Dermis blood vessel endothelial cell (primary cell): ENCODE results near the gene REM2. TPM values are rescaled to one million over a fixed set of nuclear protein-coding genes. Genes with fewer than 3 reads are reported as not detected.

ENCODE experiments used
- DNase-seq: peaks from one replicate; pipeline ENCODE4 v3.0.0; 2010
- total RNA-seq: library from RNA; depleted of rRNA; stranded (reverse); fragments of >200 nt; gene quantifications from 2 replicates; pipeline ENCODE4 v1.2.3, GENCODE V29; 2014

The REM2 gene
- total RNA-seq, 1 donor from 2014 or later, result not detected

- DNase-seq, result no peak
Measured at GRCh38 chr14:22932146-22932545, 49.1 kb downstream of the REM2 start.

GRCh38 chr14:22935156-22935555, 52.1 kb downstream of the REM2 start:
- DNase-seq, result no peak

Other genes starting within 250 kb of the REM2 start
- not detected in 2 replicates for gene OR6J1, start 238.9 kb upstream of the REM2 start, total RNA-seq
- 48.8 and 70.6 TPM in 2 replicates for gene OXA1L, start 116.5 kb upstream of the REM2 start, total RNA-seq
- gene SLC7A7, start 67.8 kb upstream of the REM2 start, total RNA-seq, result 4.8 and 8.3 TPM in 2 replicates
- 30.1 and 38.1 TPM in 2 replicates for gene MRPL52, start 53.3 kb upstream of the REM2 start, total RNA-seq
- gene MMP14, start 46.6 kb upstream of the REM2 start, total RNA-seq, result 73.3 and 138 TPM in 2 replicates
- gene LRP10, start 11.5 kb upstream of the REM2 start, total RNA-seq, result 59.4 and 126 TPM in 2 replicates
- 56.3 and 116 TPM in 2 replicates for gene RBM23, start 35.9 kb downstream of the REM2 start, total RNA-seq
- 40.0 and 48.1 TPM in 2 replicates for gene PRMT5, start 46.2 kb downstream of the REM2 start, total RNA-seq
- gene HAUS4, start 73.9 kb downstream of the REM2 start, total RNA-seq, result 39.8 and 46.3 TPM in 2 replicates
- gene AJUBA, start 99.3 kb downstream of the REM2 start, total RNA-seq, result 49.3 and 80.8 TPM in 2 replicates
- 6.8 and 10.6 TPM in 2 replicates for gene C14orf93, start 126.9 kb downstream of the REM2 start, total RNA-seq
- gene PSMB5, start 151.7 kb downstream of the REM2 start, total RNA-seq, result 271 and 319 TPM in 2 replicates
- not detected in 2 replicates for gene PSMB11, start 159.0 kb downstream of the REM2 start, total RNA-seq
- 7.5 and 16.3 TPM in 2 replicates for gene CDH24, start 174.3 kb downstream of the REM2 start, total RNA-seq
- gene ACIN1, start 211.9 kb downstream of the REM2 start, total RNA-seq, result 65.2 and 76.2 TPM in 2 replicates
- 43.0 and 52.2 TPM in 2 replicates for gene C14orf119, start 212.3 kb downstream of the REM2 start, total RNA-seq
- not detected in 2 replicates for gene CIROP, start 221.8 kb downstream of the REM2 start, total RNA-seq
- gene CEBPE, start 236.0 kb downstream of the REM2 start, total RNA-seq, result not detected in 2 replicates